Measurements from ENCODE around the gene B3GNT8. TPM values are rescaled to one million over a fixed set of nuclear protein-coding genes. Genes with fewer than 3 reads are reported as not detected.

B3GNT8 gene
- total and polyA plus RNA-seq, 2 of the 8 experiments (the other 6 are each of a cell fraction or from before 2014, with no cell fraction given), result 0.67 to 0.86 TPM

- Histone ChIP-seq H3K4me1 (replicated peaks in 1 of 4; ENCODE audit: control insufficient read depth in 3 of 4, insufficient read depth in 4 of 4, low read length in 3 of 4) (peaks cover 0 to 5% (median 4%) of the 10 kb centered on the region in 4 experiments; a peak in 5 of 7 replicates), H3K23me2 (ENCODE audit: low read depth, low read length) (peaks cover 12% of the 10 kb centered on the region), H3K23ac (ENCODE audit: insufficient read length) (no peak overlapping the region), H2BK120ac (replicated peaks; ENCODE audit: low read depth, low read length) (no peak overlapping the region), H3K4me3 (ENCODE audit: extremely low read depth in 1 of 4, insufficient read depth in 2 of 4, low read depth in 3 of 4, low read length in 4 of 4) (no peak overlapping the region), H2BK12ac (ENCODE audit: low read depth, low read length) (no peak overlapping the region), H2BK15ac (ENCODE audit: low read length) (no peak overlapping the region), H3K9me3 (ENCODE audit: insufficient read depth in 2 of 2, low read depth in 1 of 2, low read length in 1 of 2) (no peaks in the 10 kb centered on the region), H3K36me3 (ENCODE audit: control insufficient read depth in 2 of 4, insufficient read depth in 4 of 4, low read length in 3 of 4) (no peaks in the 10 kb centered on the region; a peak in 1 of 8 replicates), H3K4me2 (ENCODE audit: insufficient read depth in 1 of 2, low read depth in 2 of 2, low read length in 2 of 2) (no peak overlapping the region; a peak in 1 of 4 replicates), H4K91ac (replicated peaks; ENCODE audit: insufficient read length, low read length) (no peak overlapping the region), H4K8ac (ENCODE audit: extremely low read depth, insufficient read depth, low read length) (no peak overlapping the region), H3K4ac (replicated peaks; ENCODE audit: insufficient read length, low read depth, low read length) (no peak overlapping the region), H3K27me3 (replicated peaks in 1 of 4; ENCODE audit: control insufficient read depth in 3 of 4, extremely low read depth in 1 of 4, insufficient read depth in 3 of 4, low read length in 3 of 4) (peaks cover 0 to 9% (median 2%) of the 10 kb centered on the region in 4 experiments; a peak in 4 of 7 replicates), H4K5ac (ENCODE audit: insufficient read length, low read depth, low read length) (no peak overlapping the region), H3K56ac (replicated peaks; ENCODE audit: insufficient read length, low read depth, low read length) (no peak overlapping the region), H2AK5ac (ENCODE audit: low read depth, low read length) (no peak overlapping the region), H3K79me2 (ENCODE audit: control insufficient read depth in 1 of 2, insufficient read depth in 2 of 2, low read length in 2 of 2) (no peaks in the 10 kb centered on the region), H4K20me1 (replicated peaks in 1 of 2; ENCODE audit: control insufficient read depth in 1 of 2, insufficient read depth in 2 of 2, low read length in 2 of 2) (no peaks in the 10 kb centered on the region), H3K18ac (ENCODE audit: extremely low read depth, low read length) (no peak overlapping the region; the same call in 1 of the 2 replicates), H3K9ac (replicated peaks in 1 of 4; ENCODE audit: extremely low read depth in 1 of 4, low read depth in 3 of 4, low read length in 3 of 4) (no peak overlapping the region), H2AFZ (ENCODE audit: low read length) (no peak overlapping the region), H2BK5ac (ENCODE audit: low read depth, low read length) (no peak overlapping the region), H2BK20ac (ENCODE audit: low read length) (no peak overlapping the region), H3K79me1 (ENCODE audit: low read depth, low read length) (no peaks in the 10 kb centered on the region), H3K14ac (ENCODE audit: insufficient read length) (no peak overlapping the region), H3K27ac (ENCODE audit: low read depth, low read length) (no peak overlapping the region)
- no peak for TF ChIP-seq HDAC2 (IDR thresholded peaks at IDR 0.05; ENCODE audit: borderline replicate concordance in 1 of 2, low read depth in 2 of 2, low read length in 2 of 2)
- peak; percentile 15 to 47; a peak in 2 of 4 replicates for TF ChIP-seq RAD21 (IDR thresholded peaks at IDR 0.05 in 1 of 2, conservative IDR thresholded peaks at IDR 0.05 in 1 of 2; ENCODE audit: low read depth in 2 of 2, low read length in 2 of 2)
- TF ChIP-seq SP4 (IDR thresholded peaks at IDR 0.05; ENCODE audit: low read length), result no peak
- peak; percentile 18; the same call in 1 of the 2 replicates for TF ChIP-seq KDM1A (IDR thresholded peaks at IDR 0.05; ENCODE audit: borderline replicate concordance, low read length)
- TF ChIP-seq CTCF (IDR thresholded peaks at IDR 0.05; ENCODE audit: control extremely low read depth in 1 of 3, insufficient read depth in 1 of 3, low read depth in 1 of 3, low read length in 3 of 3), result peak; percentile 57 to 99 (median 70)
- no peak for FAIRE-seq
- DNase-seq (ENCODE audit: low read depth in 1 of 2, low spot score in 2 of 2), result peak; percentile 33 to 68
- POLR2A ChIA-PET (ENCODE audit: partially characterized antibody), result interaction anchor here (0.6 to 3.8 kb wide), 9 partner anchors 11 to 69 kb away, joined by 3 to 10 read pairs (median 4); partner anchors contain the start of genes B3GNT8, CCDC97 and DMAC2
- WGBS, 2 experiments (ENCODE audit: extremely low coverage in 1 of 2, insufficient coverage in 1 of 2, insufficient read length in 1 of 2, insufficient replicate concordance in 2 of 2, low coverage in 1 of 2, low lambda C conversion rate in 2 of 2, missing lambda C conversion rate in 1 of 2), result 51% methylated on average over 9 of the region's 9 CpGs; no CpG with 5 or more reads in 1 of the 2 experiments
- CTCF ChIA-PET (ENCODE audit: partially characterized antibody), result interaction anchor here (0.6 to 3.1 kb wide), 15 partner anchors 9 to 714 kb away, joined by 3 to 33 read pairs (median 3); partner anchors contain the start of gene TGFB1
These were observed 49.0 kb downstream of the B3GNT8 start for GRCh38 chr19:41377977-41378709.

All from H1 (cell line).